SK-N-SH (cell line): ENCODE measurements around the gene DCTD. TPM values are rescaled to one million over a fixed set of nuclear protein-coding genes. Genes with fewer than 3 reads are reported as not detected.

ENCODE experiments used
- CTCF ChIA-PET: fragments of 300-600, 350-600 bp; formaldehyde crosslinking; extraction: SDS; loops from one replicate; lab custom pipeline; 2021; lab: Yijun Ruan, JAX
- POLR2A ChIA-PET: fragments of 350-600 bp; sonication (Branson Sonifier 250); formaldehyde crosslinking; extraction: SDS; loops from one replicate; lab custom pipeline; 2020; ENCODE audit warnings: antibody characterized with exemption, inconsistent platforms; lab: Yijun Ruan, JAX
- DNase-seq: peaks from one replicate; pipeline ENCODE4 v3.0.0; 2012
- H2AFZ ChIP-seq: fragments of 200-600 bp; sonication (generic); 2 replicates; pipeline ENCODE4 v1.8.1; 2016; ENCODE audit warnings: antibody characterized with exemption, mild to moderate bottlenecking, low read depth
- H3F3A ChIP-seq: fragments of 200-600 bp; sonication (generic); replicated peaks from 2 replicates; pipeline ENCODE3; 2016; ENCODE audit warnings: antibody characterized with exemption, mild to moderate bottlenecking; ENCODE audit not compliant: insufficient read depth
- H3K27ac ChIP-seq, 2 experiments: fragments of 200-500 bp in 1 of 2; fragments of 200-600 bp in 1 of 2; sonication (Bioruptor generic) in 1 of 2; sonication (generic), shearing (Covaris generic) in 1 of 2; 2 replicates each; pipeline versions ENCODE4 v1.5.1 to v1.6.1; 2014 to 2016; ENCODE audit warnings: low read depth in 2 of 2, inconsistent platforms in 1 of 2, low read length in 1 of 2, mild to moderate bottlenecking in 1 of 2, mixed read lengths in 1 of 2
- H3K27me3 ChIP-seq: fragments of 200-600 bp; sonication (generic), shearing (Covaris generic); 2 replicates; pipeline ENCODE4 v1.6.1; 2016; ENCODE audit warnings: mixed run types; ENCODE audit not compliant: insufficient read depth
- H3K36me3 ChIP-seq, 2 experiments: fragments of 200-500 bp in 1 of 2; fragments of 200-600 bp in 1 of 2; sonication (Bioruptor generic) in 1 of 2; sonication (generic) in 1 of 2; replicated peaks in 1 of 2; 2 replicates each; pipeline versions ENCODE3 to v1.5.1; 2014 to 2016; ENCODE audit warnings: low read length in 1 of 2, mild to moderate bottlenecking in 1 of 2; ENCODE audit not compliant: insufficient read depth in 2 of 2, control insufficient read depth in 1 of 2
- H3K4me1 ChIP-seq, 2 experiments: fragments of 200-500 bp in 1 of 2; fragments of 200-600 bp in 1 of 2; sonication (Bioruptor generic) in 1 of 2; sonication (generic), shearing (Covaris generic) in 1 of 2; 2 replicates each; pipeline versions ENCODE4 v1.5.1 to v1.6.1; 2014 to 2016; ENCODE audit warnings: low read depth in 1 of 2, low read length in 1 of 2, mixed run types in 1 of 2; ENCODE audit not compliant: insufficient read depth in 2 of 2, control insufficient read depth in 1 of 2
- H3K4me2 ChIP-seq: fragments of 200-600 bp; sonication (generic), shearing (Covaris generic); 2 replicates; pipeline ENCODE4 v1.6.1; 2017; ENCODE audit warnings: mixed run types
- H3K4me3 ChIP-seq, 2 experiments: fragments of 200-500 bp in 1 of 2; fragments of 200-600 bp in 1 of 2; sonication (Bioruptor generic) in 1 of 2; sonication (generic), shearing (Covaris generic) in 1 of 2; 2 replicates each; pipeline versions ENCODE4 v1.5.1 to v1.8.1; 2014 to 2016; ENCODE audit warnings: low read depth in 2 of 2, inconsistent platforms in 1 of 2, low read length in 1 of 2, mild to moderate bottlenecking in 1 of 2, mixed read lengths in 1 of 2, moderate library complexity in 1 of 2
- H3K79me2 ChIP-seq: fragments of 200-600 bp; sonication (generic); 2 replicates; pipeline ENCODE4 v1.8.1; 2017; ENCODE audit warnings: mild to moderate bottlenecking; ENCODE audit not compliant: insufficient read depth
- H3K9ac ChIP-seq: fragments of 200-600 bp; sonication (generic); 2 replicates; pipeline ENCODE4 v1.6.1; 2017; ENCODE audit warnings: mixed run types
- H3K9me2 ChIP-seq: fragments of 200-600 bp; sonication (generic); 2 replicates; pipeline ENCODE4 v1.6.1; 2017; ENCODE audit warnings: mixed run types
- H3K9me3 ChIP-seq: fragments of 200-600 bp; sonication (generic); 2 replicates; pipeline ENCODE4 v1.6.1; 2017; ENCODE audit warnings: mixed run types, mild to moderate bottlenecking, moderate library complexity
- H4K20me1 ChIP-seq: fragments of 200-600 bp; sonication (generic); 2 replicates; pipeline ENCODE4 v1.6.1; 2017; ENCODE audit warnings: mild to moderate bottlenecking, mixed run types; ENCODE audit not compliant: insufficient read depth
- ELF1 ChIP-seq: IDR thresholded peaks from 2 replicates; pipeline ENCODE4 v1.4.0; 2012
- EP300 ChIP-seq, 2 experiments: IDR thresholded peaks; 2 replicates each; pipeline versions ENCODE4 v1.4.0 to v1.6.1; 2012; ENCODE audit warnings: borderline replicate concordance in 1 of 2, low read depth in 1 of 2, low read length in 1 of 2
- FOSL2 ChIP-seq: IDR thresholded peaks from 2 replicates; pipeline ENCODE4 v1.4.0; 2012; ENCODE audit warnings: low read depth, mild to moderate bottlenecking, moderate library complexity, borderline replicate concordance
- FOXJ3 ChIP-seq: sonication (generic); formaldehyde crosslinking; IDR thresholded peaks from 2 replicates; pipeline ENCODE4 v1.5.1; 2020; ENCODE audit warnings: mild to moderate bottlenecking, missing genetic modification reagents
- FOXM1 ChIP-seq: IDR thresholded peaks from 2 replicates; pipeline ENCODE4 v1.4.0; 2012; ENCODE audit warnings: low read depth, mild to moderate bottlenecking
- MEF2A ChIP-seq: IDR thresholded peaks from 2 replicates; pipeline ENCODE4 v1.4.0; 2012; ENCODE audit warnings: low read depth, borderline replicate concordance
- MXI1 ChIP-seq: IDR thresholded peaks from 2 replicates; pipeline ENCODE4 v1.6.1; 2012; ENCODE audit warnings: mild to moderate bottlenecking, low read depth, low read length, improper control_type of control experiment
- POLR2AphosphoS5 ChIP-seq: IDR thresholded peaks from 2 replicates; pipeline ENCODE4 v1.6.1; 2012; ENCODE audit warnings: low read depth, low read length
- RAD21 ChIP-seq: IDR thresholded peaks from 2 replicates; pipeline ENCODE4 v1.6.1; 2012; ENCODE audit warnings: mild to moderate bottlenecking, low read length
- RFX5 ChIP-seq: IDR thresholded peaks from 2 replicates; pipeline ENCODE4 v1.6.1; 2012; ENCODE audit warnings: mild to moderate bottlenecking, improper control_type of control experiment, low read length
- WGBS: methylation state at CpG from one replicate; pipeline ENCODE4 v1.1.6; 2017; ENCODE audit warnings: low lambda C conversion rate; 5-methylcytosine and 5-hydroxymethylcytosine counted together
- polyA plus RNA-seq, 3 experiments: library from polyadenylated mRNA; depleted of rRNA; stranded (reverse); fragments of >200 nt; gene quantifications; 2 replicates each; pipeline ENCODE4 v1.2.3, GENCODE V29; 2012
- TF ChIP-seq, protein P1 (sequence below): IDR thresholded peaks from 2 replicates; pipeline ENCODE4; 2012
- TF ChIP-seq, protein P2 (sequence below): fragments of 150-350 bp; IDR thresholded peaks from 2 replicates; pipeline ENCODE4 v1.6.1; 2017; ENCODE audit warnings: antibody characterized with exemption, low read length, low read depth, borderline replicate concordance
- TF ChIP-seq, protein P3 (sequence below): IDR thresholded peaks from 2 replicates; pipeline ENCODE4 v1.4.0; 2012; ENCODE audit warnings: low read depth, borderline replicate concordance
- TF ChIP-seq, protein P4 (sequence below): IDR thresholded peaks from 2 replicates; pipeline ENCODE4 v1.4.0; 2012; ENCODE audit warnings: low read depth, borderline replicate concordance
- TF ChIP-seq, protein P5 (sequence below): fragments of 150-350 bp; IDR thresholded peaks from 2 replicates; pipeline ENCODE4 v1.6.1; 2016; ENCODE audit warnings: mild to moderate bottlenecking, low read depth, low read length
- TF ChIP-seq, protein P6 (sequence below): fragments of 200-600 bp; sonication (generic); IDR thresholded peaks from 2 replicates; pipeline ENCODE4 v1.6.1; 2017; ENCODE audit warnings: antibody characterized with exemption, mild to moderate bottlenecking, moderate library complexity
- TF ChIP-seq, protein P7 (sequence below): IDR thresholded peaks from 2 replicates; pipeline ENCODE4 v1.4.0; 2012; ENCODE audit warnings: low read depth

DCTD gene
- polyA plus RNA-seq, 1 of the 3 experiments (the other 2 are of a cell fraction), result 123 TPM

DNA sequence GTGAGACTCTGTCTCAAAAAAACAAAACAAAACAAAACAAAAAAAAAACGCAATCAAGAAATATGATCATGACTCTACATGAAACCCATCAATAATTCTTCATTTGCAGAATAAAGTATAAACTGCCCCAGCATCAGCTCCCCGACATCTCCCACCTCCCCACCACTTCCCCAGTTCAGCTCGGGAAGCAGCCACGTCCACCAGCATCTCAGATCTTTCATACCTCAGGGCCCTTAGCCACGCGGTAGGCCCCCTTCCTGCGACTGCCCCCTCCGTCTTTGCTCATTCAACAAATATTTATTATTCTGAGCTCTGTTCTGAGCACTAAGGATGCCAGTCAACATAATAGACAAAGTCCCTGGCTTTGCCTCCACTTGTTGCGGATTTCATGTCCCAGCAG is 45.6 kb downstream of the DCTD start:
- WGBS, result 83% methylated on average over 9 of the region's 9 CpGs
- no peaks in the 10 kb centered on the region for H3K36me3 ChIP-seq
- no peaks in the 10 kb centered on the region for H3K9me3 ChIP-seq
- no peaks in the 10 kb centered on the region for H3K79me2 ChIP-seq
- ChIA-PET CTCF (no interaction called here), POLR2A (no interaction called here)
- no peak overlapping the region for H3K27ac ChIP-seq
- no peak overlapping the region for H2AFZ ChIP-seq
- DNase-seq, result no peak
- H3K9ac ChIP-seq, result no peak overlapping the region
- no peaks in the 10 kb centered on the region for H3K27me3 ChIP-seq
- no peaks in the 10 kb centered on the region for H4K20me1 ChIP-seq
- no peak overlapping the region for H3K4me3 ChIP-seq
- TF ChIP-seq, protein P1, sequence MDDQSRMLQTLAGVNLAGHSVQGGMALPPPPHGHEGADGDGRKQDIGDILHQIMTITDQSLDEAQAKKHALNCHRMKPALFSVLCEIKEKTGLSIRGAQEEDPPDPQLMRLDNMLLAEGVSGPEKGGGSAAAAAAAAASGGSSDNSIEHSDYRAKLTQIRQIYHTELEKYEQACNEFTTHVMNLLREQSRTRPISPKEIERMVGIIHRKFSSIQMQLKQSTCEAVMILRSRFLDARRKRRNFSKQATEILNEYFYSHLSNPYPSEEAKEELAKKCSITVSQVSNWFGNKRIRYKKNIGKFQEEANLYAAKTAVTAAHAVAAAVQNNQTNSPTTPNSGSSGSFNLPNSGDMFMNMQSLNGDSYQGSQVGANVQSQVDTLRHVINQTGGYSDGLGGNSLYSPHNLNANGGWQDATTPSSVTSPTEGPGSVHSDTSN, result no peak
- no peak for TF ChIP-seq FOSL2
- no peak for TF ChIP-seq RFX5
- TF ChIP-seq FOXJ3, result no peak
- no peak for TF ChIP-seq MXI1
- TF ChIP-seq, protein P2, sequence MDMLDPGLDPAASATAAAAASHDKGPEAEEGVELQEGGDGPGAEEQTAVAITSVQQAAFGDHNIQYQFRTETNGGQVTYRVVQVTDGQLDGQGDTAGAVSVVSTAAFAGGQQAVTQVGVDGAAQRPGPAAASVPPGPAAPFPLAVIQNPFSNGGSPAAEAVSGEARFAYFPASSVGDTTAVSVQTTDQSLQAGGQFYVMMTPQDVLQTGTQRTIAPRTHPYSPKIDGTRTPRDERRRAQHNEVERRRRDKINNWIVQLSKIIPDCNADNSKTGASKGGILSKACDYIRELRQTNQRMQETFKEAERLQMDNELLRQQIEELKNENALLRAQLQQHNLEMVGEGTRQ, result no peak
- TF ChIP-seq, protein P3, sequence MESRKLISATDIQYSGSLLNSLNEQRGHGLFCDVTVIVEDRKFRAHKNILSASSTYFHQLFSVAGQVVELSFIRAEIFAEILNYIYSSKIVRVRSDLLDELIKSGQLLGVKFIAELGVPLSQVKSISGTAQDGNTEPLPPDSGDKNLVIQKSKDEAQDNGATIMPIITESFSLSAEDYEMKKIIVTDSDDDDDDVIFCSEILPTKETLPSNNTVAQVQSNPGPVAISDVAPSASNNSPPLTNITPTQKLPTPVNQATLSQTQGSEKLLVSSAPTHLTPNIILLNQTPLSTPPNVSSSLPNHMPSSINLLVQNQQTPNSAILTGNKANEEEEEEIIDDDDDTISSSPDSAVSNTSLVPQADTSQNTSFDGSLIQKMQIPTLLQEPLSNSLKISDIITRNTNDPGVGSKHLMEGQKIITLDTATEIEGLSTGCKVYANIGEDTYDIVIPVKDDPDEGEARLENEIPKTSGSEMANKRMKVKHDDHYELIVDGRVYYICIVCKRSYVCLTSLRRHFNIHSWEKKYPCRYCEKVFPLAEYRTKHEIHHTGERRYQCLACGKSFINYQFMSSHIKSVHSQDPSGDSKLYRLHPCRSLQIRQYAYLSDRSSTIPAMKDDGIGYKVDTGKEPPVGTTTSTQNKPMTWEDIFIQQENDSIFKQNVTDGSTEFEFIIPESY, result no peak
- no peak for TF ChIP-seq ELF1
- TF ChIP-seq, protein P4, sequence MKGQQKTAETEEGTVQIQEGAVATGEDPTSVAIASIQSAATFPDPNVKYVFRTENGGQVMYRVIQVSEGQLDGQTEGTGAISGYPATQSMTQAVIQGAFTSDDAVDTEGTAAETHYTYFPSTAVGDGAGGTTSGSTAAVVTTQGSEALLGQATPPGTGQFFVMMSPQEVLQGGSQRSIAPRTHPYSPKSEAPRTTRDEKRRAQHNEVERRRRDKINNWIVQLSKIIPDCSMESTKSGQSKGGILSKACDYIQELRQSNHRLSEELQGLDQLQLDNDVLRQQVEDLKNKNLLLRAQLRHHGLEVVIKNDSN, result no peak
- no peak for TF ChIP-seq RAD21
- TF ChIP-seq MEF2A, result no peak
- 0 out of 2 replicates have a peak, but pooled peaks cover 3% of the 10 kb centered on the region for H3K9me2 ChIP-seq
- H3F3A ChIP-seq, result no peaks in the 10 kb centered on the region
- H3K4me2 ChIP-seq, result no peak overlapping the region
- H3K4me1 ChIP-seq, result peaks cover 0 to 7% of the 10 kb centered on the region in 2 experiments; a peak in 2 of 4 replicates

DNA sequence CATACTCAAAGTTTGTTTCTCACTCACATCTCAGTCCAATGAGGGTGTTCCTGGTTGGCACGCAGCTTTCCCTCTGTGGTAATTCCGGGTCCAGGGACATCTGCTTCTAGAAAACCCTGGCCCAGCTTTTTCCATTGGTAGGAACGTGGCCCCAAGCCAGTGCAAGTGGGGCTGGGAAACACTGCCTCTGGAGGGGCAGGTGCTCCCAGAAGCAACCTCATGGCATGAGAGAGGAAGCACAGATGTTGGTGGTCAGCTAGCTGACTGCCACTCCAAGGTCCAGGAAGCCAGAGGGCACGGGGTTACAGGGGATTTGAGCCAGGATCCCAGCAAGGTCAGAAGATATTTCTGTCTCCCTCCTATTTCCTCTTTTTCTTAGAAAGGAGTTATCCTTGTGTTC is 47.5 kb downstream of the DCTD start:
- no peaks in the 10 kb centered on the region for H4K20me1 ChIP-seq
- H3K4me3 ChIP-seq, result no peak overlapping the region
- 58% methylated on average over 4 of the region's 4 CpGs for WGBS
- no peak overlapping the region for H2AFZ ChIP-seq
- no peak for DNase-seq
- H3F3A ChIP-seq, result no peaks in the 10 kb centered on the region
- H3K79me2 ChIP-seq, result no peaks in the 10 kb centered on the region
- H3K9me2 ChIP-seq, result 0 out of 2 replicates have a peak, but pooled peaks cover 3% of the 10 kb centered on the region
- ChIA-PET CTCF (no interaction called here), POLR2A (no interaction called here)
- H3K4me2 ChIP-seq, result no peak overlapping the region
- peaks cover 2 to 6% of the 10 kb centered on the region in 2 experiments; a peak in 2 of 4 replicates for H3K4me1 ChIP-seq
- H3K9me3 ChIP-seq, result no peaks in the 10 kb centered on the region
- H3K27me3 ChIP-seq, result no peaks in the 10 kb centered on the region
- no peaks in the 10 kb centered on the region for H3K36me3 ChIP-seq
- H3K9ac ChIP-seq, result no peak overlapping the region
- H3K27ac ChIP-seq, result no peak overlapping the region
- TF ChIP-seq FOSL2, result no peak
- TF ChIP-seq, protein P5, sequence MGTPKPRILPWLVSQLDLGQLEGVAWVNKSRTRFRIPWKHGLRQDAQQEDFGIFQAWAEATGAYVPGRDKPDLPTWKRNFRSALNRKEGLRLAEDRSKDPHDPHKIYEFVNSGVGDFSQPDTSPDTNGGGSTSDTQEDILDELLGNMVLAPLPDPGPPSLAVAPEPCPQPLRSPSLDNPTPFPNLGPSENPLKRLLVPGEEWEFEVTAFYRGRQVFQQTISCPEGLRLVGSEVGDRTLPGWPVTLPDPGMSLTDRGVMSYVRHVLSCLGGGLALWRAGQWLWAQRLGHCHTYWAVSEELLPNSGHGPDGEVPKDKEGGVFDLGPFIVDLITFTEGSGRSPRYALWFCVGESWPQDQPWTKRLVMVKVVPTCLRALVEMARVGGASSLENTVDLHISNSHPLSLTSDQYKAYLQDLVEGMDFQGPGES, result no peak
- no peak for TF ChIP-seq FOXM1
- TF ChIP-seq EP300 (IDR thresholded peaks at IDR 0.05; ENCODE audit: borderline replicate concordance in 1 of 2, low read depth in 1 of 2, low read length in 1 of 2), result no peak
- no peak for TF ChIP-seq ELF1
- TF ChIP-seq, protein P3, result no peak
- TF ChIP-seq POLR2AphosphoS5, result no peak
- TF ChIP-seq, protein P6, sequence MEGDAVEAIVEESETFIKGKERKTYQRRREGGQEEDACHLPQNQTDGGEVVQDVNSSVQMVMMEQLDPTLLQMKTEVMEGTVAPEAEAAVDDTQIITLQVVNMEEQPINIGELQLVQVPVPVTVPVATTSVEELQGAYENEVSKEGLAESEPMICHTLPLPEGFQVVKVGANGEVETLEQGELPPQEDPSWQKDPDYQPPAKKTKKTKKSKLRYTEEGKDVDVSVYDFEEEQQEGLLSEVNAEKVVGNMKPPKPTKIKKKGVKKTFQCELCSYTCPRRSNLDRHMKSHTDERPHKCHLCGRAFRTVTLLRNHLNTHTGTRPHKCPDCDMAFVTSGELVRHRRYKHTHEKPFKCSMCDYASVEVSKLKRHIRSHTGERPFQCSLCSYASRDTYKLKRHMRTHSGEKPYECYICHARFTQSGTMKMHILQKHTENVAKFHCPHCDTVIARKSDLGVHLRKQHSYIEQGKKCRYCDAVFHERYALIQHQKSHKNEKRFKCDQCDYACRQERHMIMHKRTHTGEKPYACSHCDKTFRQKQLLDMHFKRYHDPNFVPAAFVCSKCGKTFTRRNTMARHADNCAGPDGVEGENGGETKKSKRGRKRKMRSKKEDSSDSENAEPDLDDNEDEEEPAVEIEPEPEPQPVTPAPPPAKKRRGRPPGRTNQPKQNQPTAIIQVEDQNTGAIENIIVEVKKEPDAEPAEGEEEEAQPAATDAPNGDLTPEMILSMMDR, result no peak
- TF ChIP-seq, protein P7, sequence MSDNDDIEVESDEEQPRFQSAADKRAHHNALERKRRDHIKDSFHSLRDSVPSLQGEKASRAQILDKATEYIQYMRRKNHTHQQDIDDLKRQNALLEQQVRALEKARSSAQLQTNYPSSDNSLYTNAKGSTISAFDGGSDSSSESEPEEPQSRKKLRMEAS, result no peak
